ENCODE results near the gene OR2T12.
"Not testable (repeated sequence)": the region's sequence is repeated elsewhere in the genome, so short reads cannot be mapped to it uniquely, and the experiment has no call there.

OR2T12 gene, protein sequence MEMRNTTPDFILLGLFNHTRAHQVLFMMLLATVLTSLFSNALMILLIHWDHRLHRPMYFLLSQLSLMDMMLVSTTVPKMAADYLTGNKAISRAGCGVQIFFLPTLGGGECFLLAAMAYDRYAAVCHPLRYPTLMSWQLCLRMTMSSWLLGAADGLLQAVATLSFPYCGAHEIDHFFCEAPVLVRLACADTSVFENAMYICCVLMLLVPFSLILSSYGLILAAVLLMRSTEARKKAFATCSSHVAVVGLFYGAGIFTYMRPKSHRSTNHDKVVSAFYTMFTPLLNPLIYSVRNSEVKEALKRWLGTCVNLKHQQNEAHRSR

DNA sequence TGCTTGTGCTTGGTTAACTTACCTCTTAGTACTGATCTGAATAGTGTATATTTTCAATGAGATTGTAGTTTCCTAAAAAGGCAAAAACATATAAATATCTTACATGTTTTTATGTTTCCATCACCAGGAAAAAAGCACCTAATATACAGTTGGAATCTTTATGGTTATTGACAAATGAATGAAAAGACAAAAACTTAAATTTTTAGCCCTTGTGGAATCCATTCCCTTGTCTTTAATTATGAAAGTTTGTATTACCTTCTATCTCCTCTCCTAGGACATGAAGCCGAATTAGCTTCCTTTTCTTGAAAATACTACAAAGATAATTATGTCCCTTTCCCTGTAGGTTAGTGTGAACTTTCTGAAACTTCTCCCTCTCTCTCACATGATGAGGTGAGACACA lies at the start of gene OR2T12:
TSS of gene OR2T12 (minus strand) at position 101 of the 400 bp plus-strand sequence. CDS start 7,846 bp downstream, outside the sequence.
- no peak for DNase-seq (ENCODE audit: low spot score)

DNA sequence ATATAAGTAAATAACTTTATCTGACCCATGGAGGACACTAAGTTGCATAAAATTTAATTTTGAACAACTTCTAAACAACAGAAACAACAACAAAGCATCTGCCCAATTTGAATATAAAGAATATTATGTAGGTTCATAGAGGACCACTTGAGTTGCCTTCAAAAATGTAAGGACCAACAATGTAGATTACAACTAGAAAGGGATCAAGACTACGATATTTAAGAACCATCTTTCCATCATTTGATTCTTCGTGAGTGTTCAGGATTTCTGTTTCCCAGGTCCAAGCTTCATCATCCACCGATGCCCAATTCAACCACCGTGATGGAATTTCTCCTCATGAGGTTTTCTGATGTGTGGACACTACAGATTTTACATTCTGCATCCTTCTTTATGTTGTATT lies 45.3 kb upstream of the OR2T12 start, which contains the start of gene OR14C36:
TSS of gene OR14C36 (plus strand) at position 301 of the 400 bp plus-strand sequence. CDS start at position 301, 0 bp downstream.
- no peak for DNase-seq (ENCODE audit: low spot score)

DNA sequence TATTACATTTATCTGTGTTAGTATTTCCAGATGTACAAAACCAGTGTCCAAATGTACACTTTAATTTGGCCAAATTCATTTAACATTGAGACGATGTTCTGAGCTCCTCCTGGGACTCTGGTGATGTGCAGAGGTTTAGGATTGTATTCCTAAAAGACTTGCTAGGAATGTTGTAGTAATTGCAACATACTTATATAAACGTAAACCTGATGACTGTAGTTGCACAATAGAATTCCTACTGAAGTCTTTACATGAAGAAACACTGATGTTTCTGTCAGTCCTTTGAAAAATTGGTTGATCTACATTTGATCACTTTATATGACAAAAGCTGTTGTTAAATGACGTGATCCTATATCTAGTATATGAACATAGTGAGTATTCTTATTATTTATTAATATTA lies 40.2 kb upstream of the OR2T12 start:
- DNase-seq (ENCODE audit: low spot score): no peak

DNA sequence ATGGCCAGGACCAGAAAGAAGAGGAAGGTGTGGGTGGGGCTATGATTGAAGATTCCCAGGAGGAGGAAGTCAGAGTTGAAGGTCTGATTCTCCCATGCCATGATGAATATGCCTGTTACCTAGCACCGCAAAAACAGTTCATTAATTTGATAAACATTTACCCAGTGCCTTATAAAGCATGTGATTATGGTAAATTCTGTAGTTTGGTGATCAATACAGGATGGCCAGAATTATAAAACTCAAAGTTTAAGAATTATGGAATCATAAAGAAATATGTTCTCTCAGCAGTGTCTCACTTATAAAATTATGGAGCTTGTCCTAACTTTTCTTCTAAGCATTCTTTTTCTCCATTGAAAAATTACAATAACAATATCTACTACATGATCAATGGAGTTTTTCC lies 21.2 kb upstream of the OR2T12 start, which contains the start of gene OR2M7:
TSS of gene OR2M7 (minus strand) at position 101 of the 400 bp plus-strand sequence. CDS start at position 101, 0 bp downstream.
- no peak for DNase-seq (ENCODE audit: low spot score)

DNA sequence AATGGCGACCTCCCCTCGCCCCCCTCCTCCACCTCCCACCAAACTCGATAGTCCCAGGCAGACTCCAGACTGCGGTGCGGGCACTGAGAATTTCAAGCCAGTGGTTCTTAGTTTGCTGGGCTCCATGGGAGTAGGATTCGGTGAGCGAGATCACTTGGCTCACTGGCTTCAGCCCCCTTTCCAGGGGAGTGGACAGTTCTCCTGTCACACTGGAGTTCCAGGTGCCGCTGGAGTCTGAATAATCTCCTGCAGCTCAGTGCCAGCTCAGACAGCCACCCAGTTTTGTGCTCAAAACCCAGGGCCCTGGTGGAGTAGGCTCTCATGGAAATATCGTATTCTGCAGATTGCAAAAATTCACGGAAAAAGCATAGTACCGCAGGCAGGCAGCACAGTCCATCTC lies 13.6 kb upstream of the OR2T12 start:
- no peak for DNase-seq (ENCODE audit: low spot score)

DNA sequence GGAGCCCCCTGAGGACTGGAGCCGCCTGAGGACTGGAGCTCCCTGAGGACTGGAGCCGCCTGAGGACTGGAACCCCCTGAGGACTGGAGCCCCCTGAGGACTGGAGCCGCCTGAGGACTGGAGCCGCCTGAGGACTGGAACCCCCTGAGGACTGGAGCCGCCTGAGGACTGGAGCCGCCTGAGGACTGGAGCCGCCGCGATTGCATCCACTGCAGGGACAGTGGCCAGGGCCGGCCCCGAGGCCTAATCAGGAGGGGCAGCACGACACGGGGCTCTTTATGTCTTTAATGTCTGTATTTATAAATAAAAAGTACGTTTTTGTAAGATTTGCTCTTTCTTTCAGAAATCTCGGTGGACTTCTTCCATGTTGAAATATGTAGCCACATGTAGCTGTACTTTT lies 3.5 kb upstream of the OR2T12 start:
- not testable (repeated sequence) for DNase-seq (ENCODE audit: low spot score)

DNA sequence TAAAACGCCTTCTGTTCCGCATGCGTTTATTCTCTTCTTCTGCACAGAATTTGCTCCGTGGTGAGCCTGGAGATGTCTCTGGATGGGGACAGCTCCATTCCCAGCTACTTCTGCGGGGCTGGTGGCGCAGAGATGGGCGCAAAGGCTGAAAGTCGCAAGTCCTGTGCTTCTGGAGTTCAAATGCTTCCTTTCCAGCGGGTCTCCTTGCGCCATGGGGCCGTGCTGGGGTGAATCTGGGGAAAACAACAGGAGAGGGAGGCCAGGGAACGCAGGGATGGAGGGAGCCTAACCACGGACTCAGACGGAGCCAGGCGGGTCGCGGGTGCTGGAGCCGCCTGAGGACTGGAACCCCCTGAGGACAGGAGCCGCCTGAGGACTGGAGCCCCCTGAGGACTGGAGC lies 2.9 kb upstream of the OR2T12 start:
- no peak for DNase-seq (ENCODE audit: low spot score)

DNA sequence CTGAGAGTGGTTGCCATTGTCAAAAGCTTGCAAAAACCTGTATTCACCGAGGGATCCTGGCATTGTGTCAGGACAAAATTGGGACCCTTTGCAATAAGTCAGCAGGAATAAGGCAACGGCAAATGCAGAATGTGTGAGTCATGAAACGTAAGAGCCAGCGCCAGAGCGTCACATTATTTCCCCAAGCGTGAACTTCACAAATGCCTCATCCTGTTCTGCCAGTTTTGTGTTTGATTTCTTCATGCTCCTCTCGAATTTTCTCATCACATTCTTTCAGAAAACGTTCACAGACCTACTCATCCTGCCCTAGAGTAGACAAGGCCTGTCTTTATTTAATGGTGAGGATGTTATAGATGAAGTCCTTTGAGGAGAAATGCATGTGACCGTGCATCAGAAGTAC lies 2.4 kb upstream of the OR2T12 start:
- not testable (repeated sequence) for DNase-seq (ENCODE audit: low spot score)

DNA sequence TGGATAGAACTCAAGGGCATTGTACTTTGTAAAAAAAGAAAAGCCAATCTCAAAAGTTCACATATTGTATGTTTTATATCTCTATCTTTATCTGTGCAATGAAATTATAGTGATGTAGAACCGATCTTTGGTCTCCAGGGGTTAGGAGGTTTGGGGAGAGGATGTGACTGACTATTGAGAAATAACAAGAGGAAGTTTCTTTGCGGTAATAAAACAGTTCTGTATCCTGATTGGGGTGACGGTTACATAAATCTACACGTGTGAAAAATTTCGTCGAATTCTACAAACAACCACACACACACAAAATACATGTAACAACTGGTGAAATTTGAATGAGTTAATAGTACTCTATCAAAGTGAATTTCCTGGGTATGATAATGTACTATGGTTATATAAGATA lies 14.8 kb downstream of the OR2T12 start:
- no peak for DNase-seq (ENCODE audit: low spot score)

DNA sequence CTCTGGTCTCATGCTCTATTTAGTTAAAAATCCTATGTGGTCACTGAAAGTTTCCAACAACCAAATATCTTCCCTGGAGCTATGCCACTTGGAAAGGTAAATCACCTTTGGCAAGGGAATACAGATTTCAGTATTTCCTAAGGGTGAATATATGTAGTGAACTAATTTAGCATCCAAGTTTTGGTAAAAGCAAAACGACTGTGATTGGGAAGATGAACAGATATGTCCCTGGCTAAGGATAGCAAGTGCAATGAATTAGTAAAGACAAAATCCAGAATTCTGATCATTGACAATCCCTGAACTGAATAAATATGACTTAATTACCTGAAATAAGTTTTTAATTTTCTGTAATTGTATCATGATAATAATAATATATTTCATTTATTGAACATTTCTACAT lies 25.3 kb downstream of the OR2T12 start, which contains the start of gene OR2T33:
TSS of gene OR2T33 (minus strand) at position 101 of the 400 bp plus-strand sequence. CDS start 4,162 bp downstream, outside the sequence.
- no peak for DNase-seq (ENCODE audit: low spot score)

DNA sequence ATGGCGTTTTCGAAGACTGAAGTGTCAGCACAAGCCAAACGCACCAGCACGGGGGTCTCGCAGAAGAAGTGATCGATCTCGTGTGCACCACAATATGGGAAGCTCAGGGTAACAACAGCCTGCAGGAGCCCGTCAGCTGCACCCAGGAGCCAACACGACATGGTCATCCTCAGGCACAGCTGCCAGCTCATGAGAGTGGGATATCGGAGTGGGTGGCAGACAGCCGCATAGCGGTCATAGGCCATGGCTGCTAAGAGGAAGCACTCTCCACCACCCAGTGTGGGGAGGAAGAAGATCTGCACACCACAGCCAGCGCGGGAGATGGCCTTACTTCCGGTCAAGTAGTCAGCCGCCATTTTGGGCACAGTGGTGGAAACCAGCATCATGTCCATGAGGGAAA lies 30.0 kb downstream of the OR2T12 start:
- not testable (repeated sequence) for DNase-seq (ENCODE audit: low spot score)

DNA sequence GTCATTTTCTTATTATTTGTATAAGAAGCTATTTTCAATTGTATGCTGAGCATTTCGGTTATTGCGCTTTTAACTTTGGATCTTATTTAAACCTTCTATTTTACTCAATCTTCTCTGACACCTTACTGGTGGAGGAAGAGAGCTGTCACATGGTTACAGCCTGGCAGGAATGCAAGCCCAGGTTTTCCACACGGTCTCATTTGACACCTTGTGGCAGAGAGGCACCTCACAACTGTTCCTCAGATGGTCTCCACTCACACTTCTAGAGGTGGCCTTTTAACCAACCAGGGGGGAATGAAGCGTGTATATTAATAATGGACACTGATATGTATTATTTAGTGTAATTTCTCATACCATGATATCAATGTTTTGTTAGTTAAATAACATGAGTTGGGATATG lies 35.0 kb downstream of the OR2T12 start:
- no peak for DNase-seq (ENCODE audit: low spot score)

DNA sequence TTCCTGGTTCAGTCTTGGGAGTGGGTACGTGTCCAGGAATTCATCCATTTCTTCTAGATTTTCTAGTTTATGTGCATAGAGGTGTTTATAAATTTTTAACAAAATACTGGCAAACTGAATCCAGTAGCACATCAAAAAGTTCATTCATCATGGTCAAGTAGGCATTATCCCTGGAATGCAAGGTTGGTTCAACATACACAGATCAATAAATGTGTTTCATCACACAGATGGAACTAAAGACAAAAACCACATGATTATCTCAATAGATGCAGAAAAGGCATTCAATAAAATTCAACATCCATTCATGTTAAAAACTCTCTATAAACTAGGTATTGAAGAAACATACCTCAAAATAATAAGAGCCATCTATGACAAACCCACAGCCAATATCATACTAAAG lies 43.9 kb downstream of the OR2T12 start:
- DNase-seq (ENCODE audit: low spot score): not testable (repeated sequence)

DNA sequence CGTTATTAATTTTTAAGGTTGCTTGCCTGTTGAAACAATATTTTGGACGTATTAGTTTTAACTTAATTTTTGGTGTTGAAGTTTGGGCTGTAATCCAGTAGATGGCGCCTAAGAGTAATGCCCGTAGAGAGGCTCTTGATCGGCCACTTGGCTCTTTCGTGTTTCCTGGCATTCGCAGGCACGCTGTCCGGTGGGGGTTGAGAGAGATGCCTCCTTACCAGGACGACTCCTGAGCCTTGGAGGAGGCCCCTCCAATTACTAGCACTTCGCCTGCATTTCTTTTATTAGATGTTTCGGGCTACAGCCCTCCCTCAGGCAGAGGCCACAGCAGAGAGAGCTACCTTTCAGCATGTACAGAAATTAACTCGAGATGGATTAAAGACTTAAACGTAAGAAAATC lies 60.0 kb downstream of the OR2T12 start:
- peak; percentile 58 for DNase-seq (ENCODE audit: low spot score)

All from Ammon's horn (tissue), 1 donor.